Nephron (organoid): ENCODE results near the gene SUSD1.

Experiments
- H3K27ac Mint-ChIP-seq, 3 experiments: 2 replicates each; pipeline ENCODE4 v1.8.0; 2020; ENCODE audit warnings: mixed read lengths in 3 of 3, mild to moderate bottlenecking in 2 of 3, moderate library complexity in 1 of 3
- H3K27me3 Mint-ChIP-seq: 2 replicates; pipeline ENCODE4 v1.8.0; 2021; ENCODE audit warnings: low read depth, mild to moderate bottlenecking, moderate library complexity, mixed read lengths
- H3K36me3 Mint-ChIP-seq: 2 replicates; pipeline ENCODE4 v1.8.0; 2020; ENCODE audit warnings: low read depth, mixed read lengths
- H3K4me1 Mint-ChIP-seq: 2 replicates; pipeline ENCODE4 v1.8.0; 2020; ENCODE audit warnings: mixed read lengths
- H3K4me3 Mint-ChIP-seq, 3 experiments: 2 replicates each; pipeline ENCODE4 v1.8.0; 2020; ENCODE audit warnings: mild to moderate bottlenecking in 3 of 3, mixed read lengths in 3 of 3, moderate library complexity in 2 of 3
- H3K9me3 Mint-ChIP-seq: 2 replicates; pipeline ENCODE4 v1.8.0; 2020; ENCODE audit warnings: mixed read lengths
- TF ChIP-seq, protein P1 (sequence below), 3 experiments: fragments of 200-600 bp; sonication (generic); IDR thresholded peaks; one replicate each; pipeline ENCODE4 v1.5.0; 2021; ENCODE audit warnings: antibody characterized with exemption in 3 of 3; ENCODE audit not compliant: unreplicated experiment in 3 of 3

Gene SUSD1

DNA sequence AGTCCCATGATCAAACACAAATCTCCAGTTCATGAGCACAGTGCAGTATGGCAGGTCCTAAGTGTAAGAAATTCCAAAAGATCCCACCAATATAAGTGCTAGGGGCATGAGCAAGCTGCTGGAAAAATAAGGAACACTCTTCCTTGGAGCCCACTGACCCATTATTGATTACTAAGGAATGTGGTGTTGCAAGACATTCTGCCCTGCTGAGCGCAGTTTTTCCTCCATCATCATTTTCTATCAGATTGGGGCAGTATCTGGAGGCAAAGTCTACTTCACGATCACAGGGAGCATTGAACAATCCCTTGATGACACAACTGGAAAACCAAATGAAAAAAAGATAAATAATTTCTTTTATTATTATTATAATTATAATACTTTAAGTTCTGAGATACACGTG is 149.2 kb downstream of the SUSD1 start:
- Mint-ChIP-seq H3K9me3 (no peaks in the 10 kb centered on the region), H3K36me3 (no peaks in the 10 kb centered on the region), H3K27me3 (no peaks in the 10 kb centered on the region), H3K27ac (no peak overlapping the region), H3K4me1 (peaks cover 12% of the 10 kb centered on the region), H3K4me3 (no peak overlapping the region)
- TF ChIP-seq, protein P1, sequence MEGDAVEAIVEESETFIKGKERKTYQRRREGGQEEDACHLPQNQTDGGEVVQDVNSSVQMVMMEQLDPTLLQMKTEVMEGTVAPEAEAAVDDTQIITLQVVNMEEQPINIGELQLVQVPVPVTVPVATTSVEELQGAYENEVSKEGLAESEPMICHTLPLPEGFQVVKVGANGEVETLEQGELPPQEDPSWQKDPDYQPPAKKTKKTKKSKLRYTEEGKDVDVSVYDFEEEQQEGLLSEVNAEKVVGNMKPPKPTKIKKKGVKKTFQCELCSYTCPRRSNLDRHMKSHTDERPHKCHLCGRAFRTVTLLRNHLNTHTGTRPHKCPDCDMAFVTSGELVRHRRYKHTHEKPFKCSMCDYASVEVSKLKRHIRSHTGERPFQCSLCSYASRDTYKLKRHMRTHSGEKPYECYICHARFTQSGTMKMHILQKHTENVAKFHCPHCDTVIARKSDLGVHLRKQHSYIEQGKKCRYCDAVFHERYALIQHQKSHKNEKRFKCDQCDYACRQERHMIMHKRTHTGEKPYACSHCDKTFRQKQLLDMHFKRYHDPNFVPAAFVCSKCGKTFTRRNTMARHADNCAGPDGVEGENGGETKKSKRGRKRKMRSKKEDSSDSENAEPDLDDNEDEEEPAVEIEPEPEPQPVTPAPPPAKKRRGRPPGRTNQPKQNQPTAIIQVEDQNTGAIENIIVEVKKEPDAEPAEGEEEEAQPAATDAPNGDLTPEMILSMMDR (IDR thresholded peaks at IDR 0.05; ENCODE audit: unreplicated experiment in 3 of 3): no peak

DNA sequence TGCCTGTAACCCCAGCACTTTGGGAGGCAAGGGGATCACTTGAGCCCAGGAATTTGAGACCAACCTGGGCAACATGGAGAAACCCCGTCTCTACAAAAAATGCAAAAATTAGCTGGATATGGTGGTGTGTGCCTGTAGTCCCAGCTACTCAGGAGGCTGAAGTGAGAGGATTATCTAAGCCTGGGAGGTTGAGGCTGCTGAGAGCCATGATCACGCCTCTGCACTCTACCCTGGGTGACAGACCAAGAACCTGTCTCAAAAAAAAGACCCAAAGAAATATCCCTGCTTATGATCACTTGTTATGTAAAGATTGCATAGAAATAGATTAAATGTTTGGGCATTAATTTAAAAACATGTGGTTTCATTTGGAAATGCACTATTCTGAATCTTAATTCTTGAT is 153.4 kb downstream of the SUSD1 start:
- TF ChIP-seq, protein P1 (IDR thresholded peaks at IDR 0.05; ENCODE audit: unreplicated experiment in 3 of 3): no peak
- H3K4me3 Mint-ChIP-seq: no peak overlapping the region
- no peaks in the 10 kb centered on the region for H3K9me3 Mint-ChIP-seq
- peaks cover 9% of the 10 kb centered on the region for H3K4me1 Mint-ChIP-seq
- H3K27ac Mint-ChIP-seq: peak overlapping the region; percentile 84 to 94 (median 86)
- H3K36me3 Mint-ChIP-seq: no peaks in the 10 kb centered on the region
- no peaks in the 10 kb centered on the region for H3K27me3 Mint-ChIP-seq

DNA sequence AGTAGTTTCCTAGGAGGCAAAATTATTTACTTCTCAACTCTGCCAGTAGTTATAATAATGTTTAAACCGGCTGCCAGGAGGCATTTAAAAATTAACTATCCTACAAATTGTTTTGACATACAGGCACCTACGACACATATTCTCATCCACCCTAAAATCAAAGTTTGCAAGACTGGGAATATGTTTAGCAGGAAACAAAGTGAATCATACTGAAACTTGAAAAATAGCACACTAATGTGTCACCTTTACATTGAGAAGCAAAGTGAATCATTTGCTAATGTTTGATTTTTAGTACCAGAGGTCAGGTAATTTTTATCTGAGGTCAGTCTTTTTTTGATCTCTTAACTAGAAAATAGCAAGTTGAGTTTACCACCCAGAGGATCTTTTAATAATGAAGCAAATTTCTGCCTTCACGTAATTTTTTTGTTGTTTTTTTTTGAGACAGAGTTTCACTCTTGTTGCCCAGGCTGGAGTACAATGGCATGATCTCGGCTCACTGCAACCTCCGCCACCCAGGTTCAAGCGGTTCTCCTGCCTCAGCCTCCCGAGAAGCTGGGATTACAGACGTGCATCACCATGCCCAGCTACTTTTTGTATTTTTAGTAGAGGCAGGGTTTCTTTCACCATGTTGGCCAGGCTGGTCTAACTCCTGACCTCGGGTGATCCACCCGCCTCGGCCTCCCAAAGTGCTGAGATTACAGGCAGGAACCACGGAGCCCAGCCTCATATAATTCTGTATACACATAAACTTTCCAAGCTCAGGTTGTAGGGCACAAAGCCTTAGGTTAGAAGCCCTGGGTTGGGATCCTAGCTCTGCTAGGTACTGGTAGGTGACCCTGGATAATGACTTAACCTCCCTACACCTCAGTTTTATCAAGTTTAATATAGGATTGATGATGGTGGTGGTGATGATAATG is 154.2 kb downstream of the SUSD1 start:
- no peaks in the 10 kb centered on the region for H3K36me3 Mint-ChIP-seq
- no peaks in the 10 kb centered on the region for H3K9me3 Mint-ChIP-seq
- H3K27ac Mint-ChIP-seq: peak overlapping the region; percentile 84 to 94 (median 90)
- TF ChIP-seq, protein P1 (IDR thresholded peaks at IDR 0.05; ENCODE audit: unreplicated experiment in 3 of 3): no peak
- H3K4me3 Mint-ChIP-seq: no peak overlapping the region
- no peaks in the 10 kb centered on the region for H3K27me3 Mint-ChIP-seq
- peaks cover 9% of the 10 kb centered on the region for H3K4me1 Mint-ChIP-seq

DNA sequence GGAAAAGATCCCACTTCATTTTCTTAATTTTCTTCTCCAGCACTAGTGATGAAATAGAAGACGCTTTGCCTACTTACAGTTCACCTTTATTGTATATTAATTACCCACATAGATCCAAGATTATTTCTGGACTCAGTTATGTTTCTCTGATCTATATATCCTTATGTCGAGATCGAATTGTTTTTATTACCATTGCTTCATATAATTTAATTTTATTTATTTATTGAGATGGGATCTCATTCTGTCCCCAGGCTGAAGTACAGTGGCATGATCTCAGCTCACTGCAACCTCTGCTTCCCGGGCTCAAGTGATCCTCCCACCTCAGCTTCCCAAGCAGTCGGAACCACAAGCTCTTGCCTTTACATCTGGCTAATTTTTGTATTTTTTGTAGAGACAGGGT is 157.2 kb downstream of the SUSD1 start:
- H3K4me3 Mint-ChIP-seq: no peak overlapping the region
- no peak overlapping the region for H3K27ac Mint-ChIP-seq
- no peaks in the 10 kb centered on the region for H3K27me3 Mint-ChIP-seq
- TF ChIP-seq, protein P1 (IDR thresholded peaks at IDR 0.05; ENCODE audit: unreplicated experiment in 3 of 3): no peak
- no peaks in the 10 kb centered on the region for H3K36me3 Mint-ChIP-seq
- H3K4me1 Mint-ChIP-seq: peaks cover 16% of the 10 kb centered on the region
- H3K9me3 Mint-ChIP-seq: no peaks in the 10 kb centered on the region

DNA sequence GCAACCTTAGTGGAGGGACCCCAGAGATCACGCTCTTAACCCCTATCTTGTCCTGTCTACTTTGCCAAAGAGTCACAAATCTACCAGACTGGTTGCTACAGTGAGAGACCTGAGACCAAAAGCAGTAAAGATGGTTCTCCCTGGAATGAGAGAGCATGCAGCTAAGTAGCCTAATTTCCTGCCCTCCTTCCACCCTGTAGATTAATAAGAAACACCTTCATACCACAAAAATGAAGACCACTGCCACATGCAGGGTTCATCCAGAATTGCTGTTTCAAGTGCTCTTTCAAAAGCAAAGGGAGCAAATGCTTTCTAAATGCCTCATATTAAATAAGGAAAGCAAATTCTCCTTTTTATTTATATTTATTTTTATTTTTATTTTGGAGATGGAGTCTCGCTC is 159.4 kb downstream of the SUSD1 start:
- Mint-ChIP-seq H3K4me3 (no peak overlapping the region), H3K27ac (no peak overlapping the region), H3K9me3 (no peaks in the 10 kb centered on the region), H3K4me1 (peaks cover 28% of the 10 kb centered on the region), H3K27me3 (no peaks in the 10 kb centered on the region), H3K36me3 (no peaks in the 10 kb centered on the region)
- TF ChIP-seq, protein P1 (IDR thresholded peaks at IDR 0.05; ENCODE audit: unreplicated experiment in 3 of 3): no peak

DNA sequence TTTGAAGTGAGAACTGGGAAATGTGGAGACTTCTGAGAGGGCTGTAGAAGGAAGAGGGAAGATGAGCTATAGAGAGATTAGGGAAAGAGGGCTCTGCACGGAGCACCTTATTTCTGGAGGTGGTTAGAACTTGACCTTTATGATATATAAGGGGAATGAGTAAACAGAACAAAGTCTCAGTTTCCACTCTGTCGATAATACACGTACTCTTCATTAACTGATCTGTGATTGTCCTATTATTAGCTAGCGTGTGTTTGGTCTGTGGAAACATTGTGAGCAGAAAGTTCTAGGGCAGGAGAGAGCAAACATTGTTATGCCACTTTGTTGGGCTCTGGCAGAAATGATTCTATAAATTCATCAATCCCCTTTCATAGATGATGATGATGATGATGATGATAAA is 159.9 kb downstream of the SUSD1 start:
- no peak overlapping the region for H3K27ac Mint-ChIP-seq

More for the DNA sequence above, 159.9 kb downstream of the SUSD1 start:
- H3K27me3 Mint-ChIP-seq: no peaks in the 10 kb centered on the region
- peaks cover 25% of the 10 kb centered on the region for H3K4me1 Mint-ChIP-seq
- no peaks in the 10 kb centered on the region for H3K36me3 Mint-ChIP-seq
- TF ChIP-seq, protein P1 (IDR thresholded peaks at IDR 0.05; ENCODE audit: unreplicated experiment in 3 of 3): no peak
- H3K4me3 Mint-ChIP-seq: no peak overlapping the region
- H3K9me3 Mint-ChIP-seq: no peaks in the 10 kb centered on the region
